ENCODE results near the gene TCERG1L.

Gene TCERG1L

GRCh38 chr10:131207176-131207575 is 104.3 kb downstream of the TCERG1L start:
- no peak for DNase-seq (ENCODE audit: low spot score)

- DNase-seq (ENCODE audit: low spot score) = no peak
These were observed 105.2 kb downstream of the TCERG1L start for GRCh38 chr10:131206111-131206995.

GRCh38 chr10:131205556-131205955 is 106.0 kb downstream of the TCERG1L start:
- DNase-seq (ENCODE audit: low spot score) = no peak

- no peak for DNase-seq (ENCODE audit: low spot score)
These were observed 106.9 kb downstream of the TCERG1L start for GRCh38 chr10:131204406-131205152.

- DNase-seq (ENCODE audit: low spot score) = no peak
These were observed 107.8 kb downstream of the TCERG1L start for GRCh38 chr10:131203456-131204357.

GRCh38 chr10:131202990-131203389 is 108.5 kb downstream of the TCERG1L start:
- no peak for DNase-seq (ENCODE audit: low spot score)

GRCh38 chr10:131201741-131202515 is 109.6 kb downstream of the TCERG1L start:
- DNase-seq (ENCODE audit: low spot score) = no peak

- no peak for DNase-seq (ENCODE audit: low spot score)
These were observed 110.6 kb downstream of the TCERG1L start for GRCh38 chr10:131200856-131201470.

GRCh38 chr10:131199646-131200045 is 111.9 kb downstream of the TCERG1L start:
- DNase-seq (ENCODE audit: low spot score) = no peak

GRCh38 chr10:131198843-131199242 is 112.7 kb downstream of the TCERG1L start:
- no peak for DNase-seq (ENCODE audit: low spot score)

GRCh38 chr10:131198401-131198800 is 113.1 kb downstream of the TCERG1L start:
- no peak for DNase-seq (ENCODE audit: low spot score)

- no peak for DNase-seq (ENCODE audit: low spot score)
These were observed 115.2 kb downstream of the TCERG1L start for GRCh38 chr10:131196176-131196885.

GRCh38 chr10:131195558-131196159 is 115.9 kb downstream of the TCERG1L start:
- no peak for DNase-seq (ENCODE audit: low spot score)

GRCh38 chr10:131195116-131195515 is 116.4 kb downstream of the TCERG1L start:
- no peak for DNase-seq (ENCODE audit: low spot score)

- no peak for DNase-seq (ENCODE audit: low spot score)
These were observed 117.6 kb downstream of the TCERG1L start for GRCh38 chr10:131193923-131194322.

GRCh38 chr10:131188494-131188893 is 123.0 kb downstream of the TCERG1L start:
- DNase-seq (ENCODE audit: low spot score) = no peak

GRCh38 chr10:131187926-131188325 is 123.6 kb downstream of the TCERG1L start:
- DNase-seq (ENCODE audit: low spot score) = no peak

- DNase-seq (ENCODE audit: low spot score) = no peak
These were observed 124.2 kb downstream of the TCERG1L start for GRCh38 chr10:131187274-131187673.

- DNase-seq (ENCODE audit: low spot score) = no peak
These were observed 124.8 kb downstream of the TCERG1L start for GRCh38 chr10:131186547-131187253.
